ENCODE data around the gene THAP11. TPM values are rescaled to one million over a fixed set of nuclear protein-coding genes. Genes with fewer than 3 reads are reported as not detected.

The THAP11 gene
- 27.9 and 37.9 TPM in 2 replicates for total RNA-seq (2014; rRNA removed; shearing (Covaris generic))
- polyA plus RNA-seq (2016; fragmentation: Nextera tagmentation; extraction: Ambion mirVana) = 23.4 and 23.6 TPM in 2 replicates

GRCh38 chr16:67841816-67842508 lies at the start of gene THAP11:
THAP11 (plus strand) TSS chr16:67842320; CDS start chr16:67842555, 235 bp downstream.
- peak within 1 kb of the TSS; percentile 76 for H3K4me3 ChIP-seq
- no peaks in the 10 kb centered on the region for H3K36me3 ChIP-seq (ENCODE audit: low read depth)
- peaks cover 15% of the 10 kb centered on the region for H3F3A ChIP-seq (ENCODE audit: insufficient read depth)
- in situ Hi-C loops (cut with MboI) = no loop called here
- no peak for TF ChIP-seq EZH2 (IDR thresholded peaks at IDR 0.05; ENCODE audit: insufficient read depth, poor library complexity, severe bottlenecking)
- H3K4me2 ChIP-seq (ENCODE audit: unreplicated experiment) = peak within 1 kb of the TSS; percentile 85
- no peaks in the 10 kb centered on the region for H4K20me1 ChIP-seq (ENCODE audit: insufficient read depth)
- H3K9ac ChIP-seq = peak within 1 kb of the TSS; percentile 75
- H3K9me3 ChIP-seq (ENCODE audit: low read depth) = no peaks in the 10 kb centered on the region
- peaks cover 35% of the 10 kb centered on the region for H3K79me2 ChIP-seq (ENCODE audit: insufficient read depth)
- H3K27me3 ChIP-seq (replicated peaks; ENCODE audit: insufficient read depth) = no peaks in the 10 kb centered on the region
- WGBS, 2 experiments (ENCODE audit: low coverage in 1 of 2, low lambda C conversion rate in 2 of 2, missing lambda C conversion rate in 2 of 2) = 1% methylated on average over 46 to 61 of the region's 83 CpGs
- no peaks in the 10 kb centered on the region for H3K9me2 ChIP-seq (ENCODE audit: insufficient read depth)
- DNase-seq = peak; percentile 99
- peaks cover 37% of the 10 kb centered on the region for H3K4me1 ChIP-seq (ENCODE audit: insufficient read depth)
- H3K27ac ChIP-seq = peak within 1 kb of the TSS; percentile 91
- peak within 1 kb of the TSS; percentile 97 for H2AFZ ChIP-seq

GRCh38 chr16:67796099-67796718 lies 45.9 kb upstream of the THAP11 start:
- Histone ChIP-seq H3K9ac (no peak overlapping the region), H3K9me2 (ENCODE audit: insufficient read depth) (no peaks in the 10 kb centered on the region), H3K9me3 (ENCODE audit: low read depth) (no peaks in the 10 kb centered on the region), H4K20me1 (ENCODE audit: insufficient read depth) (no peaks in the 10 kb centered on the region; the same call in 1 of the 2 replicates), H3K27me3 (replicated peaks; ENCODE audit: insufficient read depth) (no peaks in the 10 kb centered on the region), H3K4me1 (ENCODE audit: insufficient read depth) (peaks cover 7% of the 10 kb centered on the region; the same call in 1 of the 2 replicates), H3K36me3 (ENCODE audit: low read depth) (no peaks in the 10 kb centered on the region), H3K4me2 (ENCODE audit: unreplicated experiment) (no peak overlapping the region), H3K27ac (no peak overlapping the region), H3K4me3 (no peak overlapping the region), H3K79me2 (ENCODE audit: insufficient read depth) (peaks cover 54% of the 10 kb centered on the region), H3F3A (ENCODE audit: insufficient read depth) (no peaks in the 10 kb centered on the region), H2AFZ (no peak overlapping the region)
- no peak for TF ChIP-seq EZH2phosphoT487 (IDR thresholded peaks at IDR 0.05; ENCODE audit: insufficient read depth, low read depth)
- no peak for DNase-seq
- in situ Hi-C loops (cut with MboI) = no loop called here
- 95 to 100% methylated on average over 5 of the region's 5 CpGs for WGBS, 2 experiments (ENCODE audit: low coverage in 1 of 2, low lambda C conversion rate in 2 of 2, missing lambda C conversion rate in 2 of 2)

GRCh38 chr16:67800338-67800926 lies 41.7 kb upstream of the THAP11 start:
- H3K4me3 ChIP-seq = no peak overlapping the region
- TF ChIP-seq EZH2phosphoT487 (IDR thresholded peaks at IDR 0.05; ENCODE audit: insufficient read depth, low read depth) (no peak), EZH2 (IDR thresholded peaks at IDR 0.05; ENCODE audit: insufficient read depth, poor library complexity, severe bottlenecking) (no peak)
- H3K9me3 ChIP-seq (ENCODE audit: low read depth) = no peaks in the 10 kb centered on the region
- H3K27ac ChIP-seq = no peak overlapping the region
- no peak overlapping the region for H3K4me2 ChIP-seq (ENCODE audit: unreplicated experiment)
- no peak overlapping the region for H2AFZ ChIP-seq
- H3K4me1 ChIP-seq (ENCODE audit: insufficient read depth) = peaks cover 12% of the 10 kb centered on the region
- peak; percentile 57 for DNase-seq
- no peaks in the 10 kb centered on the region; the same call in 1 of the 2 replicates for H4K20me1 ChIP-seq (ENCODE audit: insufficient read depth)
- no peaks in the 10 kb centered on the region for H3K27me3 ChIP-seq (replicated peaks; ENCODE audit: insufficient read depth)
- H3K9me2 ChIP-seq (ENCODE audit: insufficient read depth) = no peaks in the 10 kb centered on the region
- H3K36me3 ChIP-seq (ENCODE audit: low read depth) = no peaks in the 10 kb centered on the region
- H3K9ac ChIP-seq = no peak overlapping the region
- in situ Hi-C loops (cut with MboI) = loop anchor here (10.0 kb wide), 1 partner anchor 126 kb away; no protein-coding TSS in a partner anchor
- WGBS, 2 experiments (ENCODE audit: low coverage in 1 of 2, low lambda C conversion rate in 2 of 2, missing lambda C conversion rate in 2 of 2) = 62 to 72% methylated on average over 7 of the region's 7 CpGs
- peaks cover 84% of the 10 kb centered on the region for H3K79me2 ChIP-seq (ENCODE audit: insufficient read depth)
- H3F3A ChIP-seq (ENCODE audit: insufficient read depth) = no peaks in the 10 kb centered on the region

- Histone ChIP-seq H3K9me3 (ENCODE audit: low read depth) (no peaks in the 10 kb centered on the region), H3F3A (ENCODE audit: insufficient read depth) (no peaks in the 10 kb centered on the region), H3K4me2 (ENCODE audit: unreplicated experiment) (no peak overlapping the region), H3K36me3 (ENCODE audit: low read depth) (no peaks in the 10 kb centered on the region), H3K9me2 (ENCODE audit: insufficient read depth) (no peaks in the 10 kb centered on the region), H3K79me2 (ENCODE audit: insufficient read depth) (peaks cover 91% of the 10 kb centered on the region), H3K4me3 (no peak overlapping the region), H3K27me3 (replicated peaks; ENCODE audit: insufficient read depth) (no peaks in the 10 kb centered on the region), H3K9ac (no peak overlapping the region), H4K20me1 (ENCODE audit: insufficient read depth) (no peaks in the 10 kb centered on the region; the same call in 1 of the 2 replicates), H3K4me1 (ENCODE audit: insufficient read depth) (peaks cover 14% of the 10 kb centered on the region), H2AFZ (no peak overlapping the region), H3K27ac (no peak overlapping the region)
- WGBS, 2 experiments (ENCODE audit: low coverage in 1 of 2, low lambda C conversion rate in 2 of 2, missing lambda C conversion rate in 2 of 2) = 100% methylated on average over 1 of the region's 1 CpG
- TF ChIP-seq EZH2phosphoT487 (IDR thresholded peaks at IDR 0.05; ENCODE audit: insufficient read depth, low read depth) (no peak), EZH2 (IDR thresholded peaks at IDR 0.05; ENCODE audit: insufficient read depth, poor library complexity, severe bottlenecking) (no peak)
- in situ Hi-C loops (cut with MboI) = loop anchor here (10.0 kb wide), 1 partner anchor 126 kb away; no protein-coding TSS in a partner anchor
- no peak for DNase-seq
Observed at GRCh38 chr16:67801241-67801640, 40.9 kb upstream of the THAP11 start.

All from GM23248 (cell line).